Keratinocyte (primary cell): ENCODE data around the gene MAOB. TPM values are rescaled to one million over a fixed set of nuclear protein-coding genes. Genes with fewer than 3 reads are reported as not detected.

Experiments used
- DNase-seq: peaks from one replicate; pipeline ENCODE4 v3.0.0-alpha.2; 2011; ENCODE audit warnings: low read depth, missing footprints, low spot score
- FAIRE-seq: peaks from 2 replicates; lab custom pipeline; 2011; peaks lifted over from hg19 to GRCh38; lab: Jason Lieb, UNC
- H2AFZ ChIP-seq: 2 replicates; pipeline ENCODE4 v1.6.0; 2012; ENCODE audit warnings: low read length, control low read depth, inconsistent platforms; ENCODE audit not compliant: control insufficient read depth
- H3K27ac ChIP-seq: 2 replicates; pipeline ENCODE4 v1.5.1; 2011; ENCODE audit warnings: low read length; ENCODE audit not compliant: control insufficient read depth, insufficient read depth
- H3K27me3 ChIP-seq: 3 replicates; pipeline ENCODE4 v1.6.0; 2011; ENCODE audit warnings: low read length; ENCODE audit not compliant: control insufficient read depth, insufficient read depth; ENCODE audit errors: extremely low read depth
- H3K36me3 ChIP-seq, 2 experiments: 2 replicates in 1 of 2; 3 replicates in 1 of 2; pipeline ENCODE4 v1.5.1; 2011; ENCODE audit warnings: low read length in 2 of 2, mild to moderate bottlenecking in 1 of 2; ENCODE audit not compliant: control insufficient read depth in 2 of 2, insufficient read depth in 2 of 2; ENCODE audit errors: extremely low read depth in 1 of 2
- H3K4me1 ChIP-seq: 3 replicates; pipeline ENCODE4 v1.5.1; 2011; ENCODE audit warnings: low read length; ENCODE audit not compliant: control insufficient read depth, insufficient read depth; ENCODE audit errors: extremely low read depth
- H3K4me2 ChIP-seq: 3 replicates; pipeline ENCODE4 v1.6.0; 2011; ENCODE audit warnings: low read depth, low read length; ENCODE audit not compliant: control insufficient read depth, insufficient read depth; ENCODE audit errors: extremely low read depth
- H3K4me3 ChIP-seq, 3 experiments: fragments of 200-600 bp in 1 of 3; sonication (generic) in 1 of 3; 2 replicates in 2 of 3; 3 replicates in 1 of 3; pipeline ENCODE4 v1.5.1; 2011 to 2016; ENCODE audit warnings: low read length in 3 of 3, mild to moderate bottlenecking in 3 of 3, control low read depth in 2 of 3, inconsistent platforms in 1 of 3, low read depth in 1 of 3, mixed read lengths in 1 of 3, mixed run types in 1 of 3, moderate library complexity in 1 of 3; ENCODE audit not compliant: control insufficient read depth in 2 of 3, insufficient read depth in 2 of 3; ENCODE audit errors: extremely low read depth in 1 of 3
- H3K79me2 ChIP-seq: 2 replicates; pipeline ENCODE4 v1.6.0; 2012; ENCODE audit warnings: low read length; ENCODE audit not compliant: control insufficient read depth, insufficient read depth
- H3K9ac ChIP-seq: 3 replicates; pipeline ENCODE4 v1.6.0; 2011; ENCODE audit warnings: low read length; ENCODE audit not compliant: control insufficient read depth, insufficient read depth; ENCODE audit errors: extremely low read depth
- H3K9me1 ChIP-seq: 3 replicates; pipeline ENCODE4 v1.6.0; 2011; ENCODE audit warnings: low read length; ENCODE audit not compliant: control insufficient read depth, insufficient read depth; ENCODE audit errors: extremely low read depth
- H3K9me3 ChIP-seq: 2 replicates; pipeline ENCODE4 v1.5.1; 2012; ENCODE audit warnings: low read depth, low read length; ENCODE audit not compliant: control insufficient read depth
- H4K20me1 ChIP-seq: 3 replicates; pipeline ENCODE4 v1.6.0; 2011; ENCODE audit warnings: low read length; ENCODE audit not compliant: control insufficient read depth, insufficient read depth; ENCODE audit errors: extremely low read depth
- EZH2 ChIP-seq: IDR thresholded peaks from one replicate; pipeline ENCODE4 v1.6.1; 2012; ENCODE audit warnings: inconsistent platforms, mild to moderate bottlenecking, low read length, moderate library complexity
- dilution Hi-C: fragments of 300-500 bp; cut with MboI; formaldehyde crosslinking; loops from one replicate; pipeline ENCODE4 v1.7.0; 2020; ENCODE audit warnings: low sequenced_read_pairs; ENCODE audit not compliant: extremely low pct_ligation_motif_present
- polyA plus RNA-seq, 5 experiments: library from polyadenylated mRNA; depleted of rRNA in 3 of 5; stranded (reverse) in 3 of 5; stranded (forward) in 1 of 5; unstranded in 1 of 5; fragments of >200 nt; gene quantifications; 1 replicate in 1 of 5; 2 replicates in 3 of 5; 3 replicates in 1 of 5; pipeline versions ENCODE4 v1.2.1 to v1.2.3, GENCODE V29; 2011 to 2012; ENCODE audit warnings: missing spikeins in 2 of 5, low read depth in 1 of 5, low replicate concordance in 1 of 5
- TF ChIP-seq, protein P1 (sequence below), 3 experiments: IDR thresholded peaks in 1 of 3; conservative IDR thresholded peaks in 1 of 3; optimal IDR thresholded peaks in 1 of 3; 2 replicates in 2 of 3; 3 replicates in 1 of 3; pipeline versions ENCODE3 to v1.5.1; 2011; ENCODE audit warnings: low read length in 3 of 3, mild to moderate bottlenecking in 3 of 3, moderate library complexity in 2 of 3, control low read depth in 1 of 3, inconsistent platforms in 1 of 3; ENCODE audit not compliant: insufficient read depth in 2 of 3; ENCODE audit errors: extremely low read depth in 1 of 3

The MAOB gene
- polyA plus RNA-seq, 1 donor (not counting 4 experiments of a cell fraction or from before 2014, with no cell fraction given), result 0.24 TPM

DNA sequence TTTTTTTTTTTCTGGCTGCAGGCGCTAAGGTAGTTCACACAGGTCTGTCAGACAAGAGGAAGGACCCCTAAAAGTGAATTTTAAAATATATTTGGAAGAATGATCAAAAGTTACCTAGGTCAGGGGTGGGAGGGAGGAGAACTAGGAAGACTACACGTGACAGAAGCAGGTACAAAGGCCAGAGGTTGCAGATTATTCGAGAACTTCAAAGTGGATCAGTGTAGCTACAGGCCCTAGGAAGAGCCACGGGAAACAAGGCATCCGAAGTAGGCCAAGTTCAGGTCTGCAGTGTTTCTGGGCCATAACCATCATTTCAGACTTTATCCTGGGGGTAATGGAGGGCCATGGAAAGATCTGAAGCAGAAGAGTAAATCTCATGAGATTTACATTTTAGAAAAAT lies 16.5 kb downstream of the MAOB start:
- Histone ChIP-seq H3K9me3 (no peaks in the 10 kb centered on the region), H2AFZ (no peak overlapping the region), H3K36me3 (no peaks in the 10 kb centered on the region), H4K20me1 (no peaks in the 10 kb centered on the region), H3K27me3 (no peaks in the 10 kb centered on the region), H3K79me2 (no peaks in the 10 kb centered on the region), H3K4me3 (no peak overlapping the region), H3K4me1 (no peaks in the 10 kb centered on the region), H3K4me2 (no peak overlapping the region), H3K9me1 (no peaks in the 10 kb centered on the region), H3K27ac (no peak overlapping the region), H3K9ac (no peak overlapping the region)
- DNase-seq, result no peak
- TF ChIP-seq, protein P1, sequence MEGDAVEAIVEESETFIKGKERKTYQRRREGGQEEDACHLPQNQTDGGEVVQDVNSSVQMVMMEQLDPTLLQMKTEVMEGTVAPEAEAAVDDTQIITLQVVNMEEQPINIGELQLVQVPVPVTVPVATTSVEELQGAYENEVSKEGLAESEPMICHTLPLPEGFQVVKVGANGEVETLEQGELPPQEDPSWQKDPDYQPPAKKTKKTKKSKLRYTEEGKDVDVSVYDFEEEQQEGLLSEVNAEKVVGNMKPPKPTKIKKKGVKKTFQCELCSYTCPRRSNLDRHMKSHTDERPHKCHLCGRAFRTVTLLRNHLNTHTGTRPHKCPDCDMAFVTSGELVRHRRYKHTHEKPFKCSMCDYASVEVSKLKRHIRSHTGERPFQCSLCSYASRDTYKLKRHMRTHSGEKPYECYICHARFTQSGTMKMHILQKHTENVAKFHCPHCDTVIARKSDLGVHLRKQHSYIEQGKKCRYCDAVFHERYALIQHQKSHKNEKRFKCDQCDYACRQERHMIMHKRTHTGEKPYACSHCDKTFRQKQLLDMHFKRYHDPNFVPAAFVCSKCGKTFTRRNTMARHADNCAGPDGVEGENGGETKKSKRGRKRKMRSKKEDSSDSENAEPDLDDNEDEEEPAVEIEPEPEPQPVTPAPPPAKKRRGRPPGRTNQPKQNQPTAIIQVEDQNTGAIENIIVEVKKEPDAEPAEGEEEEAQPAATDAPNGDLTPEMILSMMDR (optimal IDR thresholded peaks at IDR 0.05 in 1 of 3, IDR thresholded peaks at IDR 0.05 in 1 of 3, conservative IDR thresholded peaks at IDR 0.05 in 1 of 3; ENCODE audit: extremely low read depth in 1 of 3, insufficient read depth in 2 of 3, low read length in 3 of 3), result no peak
- no peak for TF ChIP-seq EZH2
- dilution Hi-C loops, result no loop called here
- no peak for FAIRE-seq

DNA sequence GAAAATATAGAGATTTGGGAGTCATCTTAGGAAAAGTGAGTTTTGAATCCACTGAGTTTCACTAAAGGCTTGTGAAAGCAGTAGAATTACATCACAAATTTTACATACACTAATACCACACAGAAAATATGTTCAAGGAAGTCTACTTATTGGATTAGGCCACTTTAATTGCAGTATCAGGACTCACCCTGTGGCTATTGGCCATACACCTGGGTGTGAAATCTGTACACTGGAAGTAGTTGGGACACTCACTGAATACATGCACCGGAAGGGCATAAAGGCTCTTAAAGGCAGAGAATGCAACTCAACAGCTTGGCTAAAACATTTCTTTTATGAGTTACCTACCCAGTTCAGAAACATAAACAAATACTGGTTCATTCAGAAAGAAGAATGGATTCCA lies 19.8 kb downstream of the MAOB start:
- H3K4me1 ChIP-seq, result no peaks in the 10 kb centered on the region
- no peaks in the 10 kb centered on the region for H4K20me1 ChIP-seq
- H3K36me3 ChIP-seq, result no peaks in the 10 kb centered on the region
- no peaks in the 10 kb centered on the region for H3K27me3 ChIP-seq
- H3K4me3 ChIP-seq, result no peak overlapping the region
- no peak overlapping the region for H3K9ac ChIP-seq
- no peak overlapping the region for H3K27ac ChIP-seq
- no peaks in the 10 kb centered on the region for H3K79me2 ChIP-seq
- no peaks in the 10 kb centered on the region for H3K9me1 ChIP-seq
- H3K4me2 ChIP-seq, result no peak overlapping the region
- dilution Hi-C loops, result no loop called here
- DNase-seq, result no peak
- no peak for TF ChIP-seq EZH2
- TF ChIP-seq, protein P1 (optimal IDR thresholded peaks at IDR 0.05 in 1 of 3, IDR thresholded peaks at IDR 0.05 in 1 of 3, conservative IDR thresholded peaks at IDR 0.05 in 1 of 3; ENCODE audit: extremely low read depth in 1 of 3, insufficient read depth in 2 of 3, low read length in 3 of 3), result no peak
- H2AFZ ChIP-seq, result no peak overlapping the region
- no peaks in the 10 kb centered on the region for H3K9me3 ChIP-seq
- no peak for FAIRE-seq
